Sigmoid colon (tissue), 7 donors: ENCODE data around the gene ADRA1B. TPM values are rescaled to one million over a fixed set of nuclear protein-coding genes. Genes with fewer than 3 reads are reported as not detected.

ENCODE experiments used
- DNase-seq: peaks from one replicate; pipeline ENCODE4 v3.0.0-alpha.2; 2019
- H3K27ac ChIP-seq, 4 donors: fragments of 200-600 bp; sonication (generic); one replicate each; pipeline ENCODE4 v1.5.1; 2016 to 2019; ENCODE audit warnings: mild to moderate bottlenecking in 1 of 4
- H3K27me3 ChIP-seq, 3 donors: fragments of 200-600 bp; sonication (generic); one replicate each; pipeline ENCODE4 v1.5.1; 2019; ENCODE audit warnings: mild to moderate bottlenecking in 1 of 3
- H3K36me3 ChIP-seq, 4 donors: fragments of 200-600 bp; sonication (generic); one replicate each; pipeline ENCODE4 v1.5.1; 2016 to 2019
- H3K4me1 ChIP-seq, 4 donors: fragments of 200-600 bp; sonication (generic); one replicate each; pipeline ENCODE4 v1.5.1; 2017 to 2019
- H3K4me3 ChIP-seq, 4 donors: fragments of 200-600 bp; sonication (generic); one replicate each; pipeline ENCODE4 v1.5.1; 2017 to 2019; ENCODE audit warnings: mild to moderate bottlenecking in 2 of 4, moderate library complexity in 1 of 4
- H3K9me3 ChIP-seq, 4 donors: fragments of 200-600 bp in 3 of 4; sonication (generic) in 3 of 4; one replicate each; pipeline versions ENCODE4 v1.5.1 to v1.6.1; 2013 to 2019
- CTCF ChIP-seq, 4 experiments: fragments of 450-650 bp in 3 of 4; fragments of 200-600 bp in 1 of 4; IDR thresholded peaks; one replicate each; pipeline ENCODE4 v1.5.1; 2016 to 2019; ENCODE audit warnings: antibody characterized with exemption in 4 of 4, mild to moderate bottlenecking in 3 of 4, moderate library complexity in 2 of 4
- EP300 ChIP-seq, 4 donors: sonication (generic); formaldehyde crosslinking; IDR thresholded peaks; one replicate each; pipeline ENCODE4 v1.6.1; 2017; ENCODE audit warnings: antibody characterized with exemption in 4 of 4
- POLR2A ChIP-seq, 2 donors: fragments of 450-650 bp; IDR thresholded peaks; one replicate each; pipeline ENCODE4 v1.6.1; 2016; ENCODE audit warnings: antibody characterized with exemption in 2 of 2, mild to moderate bottlenecking in 2 of 2, moderate library complexity in 2 of 2
- POLR2AphosphoS5 ChIP-seq, 4 donors: sonication (generic); formaldehyde crosslinking; IDR thresholded peaks; one replicate each; pipeline ENCODE4 v1.6.1; 2017; ENCODE audit warnings: antibody characterized with exemption in 4 of 4
- WGBS, 2 donors: extraction: QIAGEN DNeasy Blood & Tissue Kit; methylation state at CpG; one replicate each; pipeline ENCODE4 v1.1.7; 2013; 5-methylcytosine and 5-hydroxymethylcytosine counted together
- intact Hi-C: fragments of 100-400 bp; cut with DNase I; formaldehyde crosslinking; loops from one replicate; pipeline ENCODE4 v1.15.1; 2023
- polyA plus RNA-seq, 3 donors: library from polyadenylated mRNA; stranded (reverse); fragments of 200-250 nt; gene quantifications; one replicate each; pipeline ENCODE4 v1.2.3, GENCODE V29; 2013
- total RNA-seq, 4 donors: library from RNA; depleted of rRNA; stranded (reverse); fragments of >200 nt; gene quantifications; one replicate each; pipeline ENCODE4 v1.1.0, GENCODE V29; 2016
- donor health status: healthy with polysubstance abuse.
- donor health status: Bipolar disorder and iron deficiency.
- donor health status: healthy.

The ADRA1B gene
- total and polyA plus RNA-seq, 7 donors: 0.36 to 1.8 (median 0.61) TPM; not detected in 1

DNA sequence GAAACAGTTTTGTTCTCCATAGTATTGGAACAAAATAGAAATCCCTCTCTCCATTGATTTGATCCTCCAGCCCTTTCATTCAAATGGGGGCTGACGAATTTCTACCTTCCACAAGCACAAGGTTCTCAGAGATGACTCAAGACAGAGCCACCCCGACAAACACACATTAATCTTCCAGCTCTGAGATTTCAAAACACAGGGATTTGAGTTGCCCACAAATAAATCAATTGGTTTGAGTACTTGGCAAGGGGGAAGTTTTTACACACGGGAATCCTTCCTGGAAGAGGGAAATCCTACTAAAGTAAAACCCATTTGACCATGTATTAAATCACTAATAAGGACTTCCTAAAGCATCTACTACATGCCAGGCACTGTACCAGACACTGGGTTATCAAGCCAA, 5.4 kb downstream of the ADRA1B start:
- WGBS, 2 donors: 61 to 72% methylated on average over 3 of the region's 3 CpGs
- peaks cover 0 to 3% (median 0%) of the 10 kb centered on the region in 3 donors for H3K27me3 ChIP-seq
- H3K27ac ChIP-seq: no peak overlapping the region
- no peaks in the 10 kb centered on the region for H3K9me3 ChIP-seq
- TF ChIP-seq POLR2AphosphoS5 (IDR thresholded peaks at IDR 0.05): no peak
- no peak for TF ChIP-seq EP300 (IDR thresholded peaks at IDR 0.05)
- TF ChIP-seq POLR2A (IDR thresholded peaks at IDR 0.05): no peak
- TF ChIP-seq CTCF (IDR thresholded peaks at IDR 0.05): no peak
- H3K4me3 ChIP-seq: no peak overlapping the region
- intact Hi-C loops: no loop called here
- no peak for DNase-seq
- H3K4me1 ChIP-seq: peaks cover 0 to 2% (median 0%) of the 10 kb centered on the region in 4 donors
- no peaks in the 10 kb centered on the region for H3K36me3 ChIP-seq

DNA sequence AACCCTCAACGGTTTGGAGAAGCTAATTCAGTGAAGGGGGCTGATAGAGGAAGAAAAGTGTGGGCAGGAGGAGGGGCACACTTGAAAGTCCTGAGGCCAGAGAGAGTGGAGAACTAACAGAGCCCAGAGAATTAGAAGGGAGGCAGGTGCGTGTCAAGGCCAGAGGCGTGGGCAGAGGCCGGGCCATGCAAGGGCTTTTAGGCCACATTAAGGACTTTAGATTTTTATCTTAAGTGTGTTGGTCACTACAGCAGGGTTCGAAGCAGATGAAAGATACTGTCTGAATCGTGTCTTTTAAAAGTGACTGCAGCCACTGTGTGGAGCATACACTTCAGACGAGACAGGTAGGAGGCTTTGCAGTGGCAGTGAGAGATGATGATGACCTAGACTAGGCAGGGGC, 6.7 kb downstream of the ADRA1B start:
- DNase-seq: no peak
- H3K4me1 ChIP-seq: no peaks in the 10 kb centered on the region
- intact Hi-C loops: no loop called here
- TF ChIP-seq CTCF (IDR thresholded peaks at IDR 0.05): no peak
- no peaks in the 10 kb centered on the region for H3K36me3 ChIP-seq
- no peaks in the 10 kb centered on the region for H3K9me3 ChIP-seq
- 79 to 81% methylated on average over 7 of the region's 7 CpGs for WGBS, 2 donors
- H3K27me3 ChIP-seq: no peaks in the 10 kb centered on the region
- no peak overlapping the region for H3K27ac ChIP-seq
- H3K4me3 ChIP-seq: no peak overlapping the region

DNA sequence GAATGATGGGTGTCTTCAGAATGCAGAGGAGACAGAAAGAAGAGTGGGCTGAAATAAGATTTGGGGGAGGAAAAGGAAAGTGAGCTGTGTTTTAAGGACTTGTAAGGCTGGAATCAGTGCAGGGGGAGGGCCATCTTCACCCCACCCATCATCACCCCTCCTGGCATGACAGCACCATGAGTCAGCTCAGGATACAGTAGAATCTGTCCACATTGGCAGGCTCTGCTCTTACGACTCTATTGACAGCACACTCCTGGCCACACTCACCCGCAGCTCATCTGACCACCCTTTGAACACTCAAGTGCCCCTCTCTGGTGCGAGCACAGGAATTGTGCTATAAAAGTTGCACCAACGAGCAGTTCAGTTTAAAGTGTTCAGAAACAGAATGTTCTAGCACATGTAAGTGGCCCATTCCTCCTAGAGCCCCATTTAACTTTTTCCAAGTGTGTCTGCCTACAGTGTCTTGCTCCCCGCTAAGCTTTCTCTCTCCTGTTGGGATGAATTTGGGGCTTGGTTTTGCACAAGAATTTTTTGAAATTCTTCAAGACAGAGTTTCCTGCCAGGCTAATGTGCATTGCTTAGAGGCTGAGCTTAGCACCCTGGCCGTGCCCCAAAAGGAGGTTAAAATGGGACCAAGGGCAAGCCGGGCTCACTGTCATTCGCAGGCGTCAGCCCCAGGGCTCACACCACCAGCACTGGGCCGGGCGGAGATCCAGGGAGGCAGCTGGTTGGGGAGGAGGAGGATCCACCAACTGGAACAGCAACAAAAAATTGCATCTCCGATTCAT, 12.0 kb downstream of the ADRA1B start:
- H3K27me3 ChIP-seq: no peaks in the 10 kb centered on the region
- H3K27ac ChIP-seq: no peak overlapping the region
- no peaks in the 10 kb centered on the region for H3K36me3 ChIP-seq
- H3K4me3 ChIP-seq: no peak overlapping the region
- TF ChIP-seq CTCF (IDR thresholded peaks at IDR 0.05): no peak
- TF ChIP-seq POLR2A (IDR thresholded peaks at IDR 0.05): no peak
- TF ChIP-seq EP300 (IDR thresholded peaks at IDR 0.05): no peak
- TF ChIP-seq POLR2AphosphoS5 (IDR thresholded peaks at IDR 0.05): no peak
- no peak for DNase-seq
- H3K9me3 ChIP-seq: no peaks in the 10 kb centered on the region
- WGBS, 2 donors: 68 to 77% methylated on average over 12 of the region's 12 CpGs
- intact Hi-C loops: no loop called here
- no peaks in the 10 kb centered on the region for H3K4me1 ChIP-seq

GRCh38 chr5:159929176-159929575, 12.9 kb downstream of the ADRA1B start:
- no peak overlapping the region for H3K27ac ChIP-seq
- 70 to 79% methylated on average over 1 of the region's 1 CpG for WGBS, 2 donors
- no peaks in the 10 kb centered on the region for H3K36me3 ChIP-seq
- no peaks in the 10 kb centered on the region for H3K9me3 ChIP-seq
- no peaks in the 10 kb centered on the region for H3K4me1 ChIP-seq
- no peak overlapping the region for H3K4me3 ChIP-seq
- no peaks in the 10 kb centered on the region for H3K27me3 ChIP-seq
- intact Hi-C loops: no loop called here
- DNase-seq: no peak
- no peak for TF ChIP-seq POLR2A (IDR thresholded peaks at IDR 0.05)
- TF ChIP-seq CTCF (IDR thresholded peaks at IDR 0.05): no peak
- no peak for TF ChIP-seq EP300 (IDR thresholded peaks at IDR 0.05)
- TF ChIP-seq POLR2AphosphoS5 (IDR thresholded peaks at IDR 0.05): no peak
